ENCODE data around the gene CDH4. TPM values are rescaled to one million over a fixed set of nuclear protein-coding genes. Genes with fewer than 3 reads are reported as not detected.
A peak's percentile ranks its signal among the peaks of the same experiment; 100 is the strongest.

The CDH4 gene
- total and polyA plus RNA-seq, 2 of the 13 experiments (the other 11 are each of a cell fraction or from before 2014, with no cell fraction given): not detected

GRCh38 chr20:61951695-61952533 is 699.9 kb downstream of the CDH4 start (continued):
- TF ChIP-seq PLSCR1 (CRISPR knock-in tag; IDR thresholded peaks at IDR 0.05; ENCODE audit: borderline replicate concordance) (no peak; the same call in 1 of the 2 replicates), ZFP82 (CRISPR knock-in tag; IDR thresholded peaks at IDR 0.05; ENCODE audit: borderline replicate concordance) (peak; percentile 86; the same call in 1 of the 2 replicates), ZHX1 (CRISPR knock-in tag; IDR thresholded peaks at IDR 0.05; ENCODE audit: low read depth) (peak; percentile 95; the same call in 1 of the 2 replicates), JUN (CRISPR knock-in tag; IDR thresholded peaks at IDR 0.05) (peak; percentile 84; the same call in 1 of the 2 replicates), MAX (IDR thresholded peaks at IDR 0.05) (peak; percentile 38; the same call in 1 of the 2 replicates), ZNF704 (CRISPR knock-in tag; IDR thresholded peaks at IDR 0.05; ENCODE audit: borderline replicate concordance) (peak; percentile 98; the same call in 1 of the 2 replicates), ZFP37 (CRISPR knock-in tag; IDR thresholded peaks at IDR 0.05; ENCODE audit: borderline replicate concordance) (peak; percentile 99), SAP130 (CRISPR knock-in tag; IDR thresholded peaks at IDR 0.05; ENCODE audit: low read depth) (peak; percentile 90), CENPT (CRISPR knock-in tag; IDR thresholded peaks at IDR 0.05; ENCODE audit: low read depth) (peak; percentile 95), HNRNPK (IDR thresholded peaks at IDR 0.05; ENCODE audit: low read depth, low read length, poor library complexity, severe bottlenecking) (no peak), THAP7 (CRISPR knock-in tag; IDR thresholded peaks at IDR 0.05) (peak; percentile 86; the same call in 1 of the 2 replicates), HCFC1 (IDR thresholded peaks at IDR 0.05; ENCODE audit: low read depth, low read length) (no peak), TCF7 (IDR thresholded peaks at IDR 0.05; ENCODE audit: low read depth) (no peak), FLYWCH1 (CRISPR knock-in tag; IDR thresholded peaks at IDR 0.05) (peak; percentile 75; the same call in 1 of the 2 replicates), ISL2 (CRISPR knock-in tag; IDR thresholded peaks at IDR 0.05) (peak; percentile 77), SMARCC2 (IDR thresholded peaks at IDR 0.05) (no peak), EP300 (IDR thresholded peaks at IDR 0.05; ENCODE audit: low read depth in 2 of 2, low read length in 2 of 2) (no peak), EP300 (CRISPR knock-in tag; IDR thresholded peaks at IDR 0.05; ENCODE audit: borderline replicate concordance) (no peak)
- TF ChIP-seq, protein P1, sequence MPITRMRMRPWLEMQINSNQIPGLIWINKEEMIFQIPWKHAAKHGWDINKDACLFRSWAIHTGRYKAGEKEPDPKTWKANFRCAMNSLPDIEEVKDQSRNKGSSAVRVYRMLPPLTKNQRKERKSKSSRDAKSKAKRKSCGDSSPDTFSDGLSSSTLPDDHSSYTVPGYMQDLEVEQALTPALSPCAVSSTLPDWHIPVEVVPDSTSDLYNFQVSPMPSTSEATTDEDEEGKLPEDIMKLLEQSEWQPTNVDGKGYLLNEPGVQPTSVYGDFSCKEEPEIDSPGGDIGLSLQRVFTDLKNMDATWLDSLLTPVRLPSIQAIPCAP (CRISPR knock-in tag; IDR thresholded peaks at IDR 0.05; ENCODE audit: low read depth): peak; percentile 76; the same call in 1 of the 2 replicates

Measured in HepG2 (cell line).